H54 (cell line): Measurements from ENCODE around the gene FHOD1.

Experiments used
- DNase-seq: peaks from one replicate; pipeline ENCODE4 v3.0.0; 2011; ENCODE audit warnings: low spot score, mixed read lengths; ENCODE audit not compliant: insufficient read length
- FAIRE-seq: peaks from 3 replicates; lab custom pipeline; 2011; peaks lifted over from hg19 to GRCh38; lab: Jason Lieb, UNC
- POLR2A ChIP-seq: IDR thresholded peaks from 2 replicates; pipeline ENCODE4 v1.6.1; 2011; ENCODE audit warnings: low read depth, mild to moderate bottlenecking, low read length

FHOD1 gene

DNA sequence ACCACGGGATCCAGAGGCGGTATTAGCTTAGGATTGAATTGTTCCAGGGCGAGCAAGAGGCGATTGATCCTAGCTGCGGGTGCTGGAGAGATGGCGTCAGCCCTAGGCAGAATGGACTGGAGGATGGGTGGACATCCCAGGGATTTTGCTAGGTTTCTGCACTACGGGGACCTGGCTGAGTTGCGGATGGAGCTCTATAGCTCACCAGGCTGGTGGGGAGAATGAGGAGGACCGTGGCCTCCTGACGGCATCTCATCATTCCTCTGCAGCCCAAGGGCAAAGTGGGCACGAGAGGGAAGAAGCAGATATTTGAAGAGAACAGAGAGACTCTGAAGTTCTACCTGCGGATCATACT lies 19.7 kb downstream of the FHOD1 start:
- FAIRE-seq (no peak), DNase-seq (no peak)
- TF ChIP-seq POLR2A: no peak

DNA sequence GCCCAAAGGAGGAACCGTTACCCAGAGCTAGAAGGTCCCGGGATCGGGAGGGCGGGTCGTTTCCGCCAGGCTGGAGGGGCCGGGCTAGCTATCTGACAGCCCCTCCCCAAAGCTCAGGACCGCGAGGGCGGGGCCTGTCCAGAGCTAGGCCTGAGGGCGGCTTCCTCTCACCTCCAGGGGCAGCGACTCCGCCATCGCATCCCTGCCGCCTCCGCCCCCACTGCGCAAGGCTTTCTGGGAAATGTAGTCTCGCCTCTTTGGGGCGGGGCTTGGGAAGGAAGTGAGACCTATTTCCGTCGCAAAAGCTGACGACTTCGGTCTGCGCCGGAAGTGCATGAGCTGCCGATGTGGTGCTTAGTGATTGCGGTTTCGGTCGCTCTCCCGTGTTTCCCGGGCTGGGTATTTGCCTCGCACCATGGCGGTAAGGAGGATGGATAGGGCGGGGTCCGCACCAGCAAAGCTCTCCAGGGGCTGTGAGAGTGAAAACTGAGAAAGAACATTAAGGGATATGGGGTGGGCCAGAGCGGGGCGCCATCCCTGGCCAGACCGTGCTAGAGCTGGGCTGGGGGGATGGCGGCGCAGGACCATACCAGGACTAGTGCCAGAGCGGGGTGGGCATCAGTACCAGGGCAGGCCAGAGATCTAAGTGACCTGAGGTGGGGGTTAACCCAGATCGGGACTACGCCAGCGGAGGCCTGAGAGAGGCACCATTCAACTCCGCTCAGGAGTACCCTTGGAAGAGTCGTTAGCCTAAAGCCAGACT lies 20.3 kb downstream of the FHOD1 start, which contains the start of gene TMEM208:
TSS of gene TMEM208 (plus strand) at position 327 of the 763 bp plus-strand sequence. CDS start at position 416, 89 bp downstream.
- peak; percentile 44 for TF ChIP-seq POLR2A
- DNase-seq: peak; percentile 95

DNA sequence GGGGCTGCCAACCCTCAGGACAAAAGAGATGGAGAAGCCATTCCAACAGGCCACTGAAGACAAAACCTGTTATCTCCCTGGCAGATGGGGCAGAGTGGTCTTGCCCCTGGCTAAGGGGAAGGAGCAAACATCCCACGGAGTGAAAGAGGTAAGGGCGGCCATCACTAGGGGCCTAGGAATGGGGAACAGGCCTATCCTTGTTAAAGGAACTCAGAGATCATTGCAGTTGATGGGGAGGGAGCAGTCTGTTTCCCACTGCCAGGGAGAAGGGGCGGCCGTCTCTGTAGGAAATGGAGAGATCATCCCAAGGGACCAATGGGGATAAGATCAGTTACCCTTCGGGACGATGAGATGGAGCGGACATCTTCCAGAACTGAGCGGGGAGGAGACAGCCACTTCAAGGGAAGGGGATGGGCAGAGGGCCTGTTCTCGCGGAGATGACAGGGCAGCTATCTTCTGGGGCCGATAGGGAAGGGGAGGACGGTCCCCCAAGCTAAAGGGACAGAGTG lies 20.9 kb downstream of the FHOD1 start:
- FAIRE-seq: no peak
- DNase-seq: no peak
- peak; percentile 53; the same call in 1 of the 2 replicates for TF ChIP-seq POLR2A

More for the DNA sequence above, 20.3 kb downstream of the FHOD1 start, which contains the start of gene TMEM208:
- peak; percentile 86 for FAIRE-seq

DNA sequence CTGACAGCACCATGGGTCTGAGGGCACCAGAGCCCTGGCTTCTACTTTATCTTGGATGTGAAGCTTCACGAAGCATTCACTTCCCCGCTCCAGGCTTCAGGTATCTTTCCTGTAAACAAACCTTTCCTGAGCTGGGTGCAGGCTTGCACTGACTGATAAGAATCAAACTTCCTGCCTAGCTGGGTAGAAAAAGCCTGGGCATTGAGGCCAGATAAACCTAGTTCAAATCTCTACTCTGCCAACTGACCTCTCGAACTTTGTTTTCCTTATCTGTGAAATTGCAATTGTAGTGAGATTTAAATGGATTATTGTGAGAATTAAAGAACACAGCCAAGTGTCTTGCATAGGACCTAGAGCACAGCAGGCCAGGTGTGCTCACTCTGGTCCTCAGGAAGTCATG lies 23.3 kb downstream of the FHOD1 start:
- DNase-seq (no peak), FAIRE-seq (no peak)
- no peak for TF ChIP-seq POLR2A

DNA sequence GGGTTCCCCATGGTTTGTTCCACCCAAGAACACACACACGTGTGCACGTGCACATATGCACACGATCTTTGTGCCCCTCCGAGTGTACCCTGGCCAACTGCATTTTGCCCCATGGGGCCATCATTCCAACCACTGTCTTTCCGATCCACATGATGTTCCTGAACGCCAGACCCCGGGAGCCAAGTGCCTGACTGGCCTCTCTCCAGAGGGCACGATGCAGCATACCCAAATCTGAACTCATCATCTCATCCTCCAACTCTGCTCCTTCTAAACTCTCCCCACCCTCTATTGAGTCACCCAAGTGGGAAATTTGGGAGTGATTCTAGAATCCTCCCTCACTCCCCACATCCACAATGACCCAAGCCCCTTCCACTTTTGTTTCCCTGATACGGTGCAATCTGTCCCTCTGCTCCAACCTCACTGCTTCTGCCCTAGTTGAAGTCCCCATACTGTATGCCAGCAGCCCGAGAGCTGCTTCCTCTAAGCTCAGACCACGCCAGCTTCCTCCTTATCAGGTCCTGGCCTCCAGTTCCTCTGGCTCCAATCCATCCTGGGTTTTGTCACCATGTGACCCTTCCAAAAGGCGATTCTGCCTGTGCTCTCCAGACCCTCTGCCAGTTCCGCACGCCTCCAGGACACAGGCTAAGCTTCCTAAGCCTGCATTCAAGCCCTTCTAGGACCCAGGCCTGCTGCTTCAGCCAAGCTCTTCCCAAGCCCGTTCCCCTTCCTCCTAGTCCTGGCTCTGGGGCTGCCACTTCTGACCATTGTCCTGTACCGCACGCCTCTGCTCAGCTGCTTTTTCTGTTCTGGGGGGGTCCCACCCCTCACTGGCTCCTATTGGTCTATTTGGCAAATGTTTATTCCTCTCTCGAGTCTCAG lies 30.4 kb downstream of the FHOD1 start:
- TF ChIP-seq POLR2A: no peak
- DNase-seq (no peak), FAIRE-seq (no peak)

DNA sequence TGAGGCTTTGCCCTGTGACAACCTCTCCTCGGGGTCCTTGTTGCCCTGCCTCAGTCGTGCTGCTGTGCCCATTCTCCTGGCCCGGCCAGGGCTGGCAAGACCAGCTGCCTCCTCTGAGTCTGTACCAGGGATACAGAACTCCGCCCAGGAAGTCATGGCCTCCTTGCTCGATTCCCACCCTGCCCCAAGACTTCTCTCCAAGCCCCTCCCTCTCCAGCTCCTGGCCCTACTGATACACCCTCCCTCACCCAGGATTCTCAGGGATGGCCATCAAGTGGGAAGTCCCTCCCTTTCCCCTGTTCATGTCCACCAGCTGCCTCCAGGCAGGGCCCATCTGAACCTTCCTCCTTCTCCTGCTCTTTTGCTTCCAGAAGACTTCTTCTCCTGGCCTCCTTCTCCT lies 31.6 kb downstream of the FHOD1 start:
- TF ChIP-seq POLR2A: no peak
- FAIRE-seq (no peak), DNase-seq (no peak)

DNA sequence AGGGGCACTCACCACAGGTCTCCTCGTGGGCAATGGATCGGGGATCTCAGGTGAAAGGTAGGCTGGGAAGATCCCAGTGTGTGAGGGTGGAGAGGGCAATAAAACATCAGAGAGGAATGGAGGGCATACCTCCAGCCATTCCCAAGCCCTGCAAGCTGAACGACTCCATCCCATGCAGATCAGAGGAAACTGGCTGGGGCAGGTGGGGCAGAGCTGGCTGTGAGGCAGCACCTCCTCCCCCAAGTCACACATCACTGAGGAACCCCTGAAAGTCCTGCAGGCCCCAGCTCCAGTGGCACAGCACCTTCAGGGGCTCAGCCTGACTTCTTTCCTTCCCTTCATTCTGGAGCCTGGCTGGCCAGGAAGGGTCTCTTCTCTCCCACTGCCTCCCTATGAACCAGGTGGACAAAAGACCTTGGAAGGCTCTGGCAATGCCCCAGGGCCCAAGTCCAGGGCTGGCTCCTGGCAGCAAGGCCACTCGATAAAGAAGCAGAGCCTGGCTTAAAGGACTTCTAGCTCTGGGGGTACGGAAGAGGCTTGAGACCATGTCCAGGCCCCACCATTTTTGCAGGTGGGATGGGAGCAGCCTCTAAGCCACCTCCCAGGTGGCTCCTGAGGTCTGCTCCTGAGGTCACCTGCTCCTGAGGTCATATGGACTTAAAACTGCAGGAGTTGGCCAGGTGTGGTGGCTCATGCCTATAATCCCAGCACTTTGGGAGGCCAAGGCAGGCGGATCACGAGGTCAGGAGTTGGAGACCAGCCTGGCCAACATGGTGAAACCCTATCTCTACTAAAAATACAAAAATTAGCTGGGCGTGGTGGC lies 33.9 kb downstream of the FHOD1 start:
- DNase-seq (no peak), FAIRE-seq (no peak)
- no peak for TF ChIP-seq POLR2A

DNA sequence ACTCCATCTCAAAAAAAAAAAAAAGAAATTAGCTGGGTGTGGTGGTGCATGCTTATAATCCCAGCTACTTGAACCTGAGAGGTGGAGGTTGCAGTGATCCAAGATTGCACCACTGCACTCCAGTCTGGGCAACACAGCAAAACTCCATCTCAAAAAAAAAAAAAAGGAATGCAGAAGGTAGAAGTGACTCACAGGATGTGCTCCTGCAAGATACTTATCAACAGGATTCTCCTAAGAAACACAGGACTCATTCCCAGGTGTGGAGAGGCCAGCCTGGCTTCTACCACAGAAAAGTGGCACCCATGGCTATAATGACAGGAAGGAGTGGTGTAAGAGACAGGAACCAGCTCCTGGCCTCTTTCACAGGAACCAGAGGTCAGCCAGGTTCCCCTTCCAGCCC lies 34.5 kb downstream of the FHOD1 start:
- FAIRE-seq (no peak), DNase-seq (no peak)
- no peak for TF ChIP-seq POLR2A

DNA sequence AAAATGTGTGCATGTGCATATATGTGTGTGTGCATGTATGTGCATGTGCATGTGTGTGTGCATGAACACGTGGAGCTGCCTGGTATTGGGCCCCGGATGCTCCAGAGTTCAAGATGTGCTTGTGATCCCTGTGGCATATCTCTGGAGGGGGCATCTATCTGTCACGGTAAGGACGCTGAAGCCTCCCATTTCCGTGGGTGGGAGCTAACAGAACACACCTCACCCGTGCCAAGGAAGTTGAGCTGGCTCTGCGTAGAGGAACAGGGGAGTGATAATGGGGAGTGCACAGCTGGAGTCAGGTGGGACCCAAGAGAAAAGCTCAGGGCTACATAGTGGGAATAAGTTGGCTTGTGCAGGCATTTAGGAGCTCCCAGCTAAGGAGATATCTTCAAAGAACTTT lies 35.6 kb downstream of the FHOD1 start:
- DNase-seq (no peak), FAIRE-seq (no peak)
- TF ChIP-seq POLR2A: no peak

DNA sequence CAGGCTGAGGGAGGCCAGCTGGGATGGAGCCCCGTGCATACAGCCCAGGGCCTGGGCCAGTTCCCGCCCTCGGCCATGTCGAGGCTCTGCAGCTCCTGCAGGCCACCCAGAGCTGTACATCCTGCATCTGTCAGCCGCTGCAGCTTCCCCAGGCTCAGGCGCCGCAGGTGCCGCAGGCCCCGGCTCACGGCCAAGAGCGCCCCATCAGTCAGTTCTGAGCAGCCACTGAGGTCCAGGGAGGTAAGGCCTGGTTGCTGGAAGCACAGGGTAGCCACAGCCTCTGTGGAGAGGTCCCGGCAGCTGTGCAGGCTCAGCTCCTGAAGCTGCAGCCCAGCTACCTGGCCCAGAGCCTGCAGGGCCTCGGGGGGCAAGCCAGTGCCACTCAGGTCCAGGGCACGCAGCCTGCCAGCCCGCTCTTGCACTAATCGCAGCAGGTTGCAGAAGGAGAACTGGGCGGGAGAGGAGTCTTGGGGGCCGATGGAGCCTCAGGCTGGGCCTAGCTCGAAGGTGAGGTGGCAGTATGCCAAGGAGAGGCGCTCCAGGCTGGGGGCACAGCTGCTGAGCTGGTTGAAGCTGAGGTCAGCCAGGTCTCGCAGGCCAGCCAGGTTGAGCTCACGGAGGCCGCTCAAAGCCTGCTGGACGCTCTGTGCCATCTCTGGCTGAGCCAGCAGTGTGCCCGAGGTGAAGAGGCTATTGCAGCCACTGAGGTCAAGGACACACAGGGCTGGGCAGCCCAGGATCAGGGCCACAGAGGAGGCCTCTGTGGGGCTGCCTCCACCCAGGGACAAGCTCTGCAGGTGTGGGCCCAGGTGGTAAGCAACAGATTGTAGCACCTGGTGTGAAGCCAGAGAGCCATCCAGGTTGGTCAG lies 37.0 kb downstream of the FHOD1 start:
- TF ChIP-seq POLR2A: no peak
- DNase-seq (no peak), FAIRE-seq (no peak)

DNA sequence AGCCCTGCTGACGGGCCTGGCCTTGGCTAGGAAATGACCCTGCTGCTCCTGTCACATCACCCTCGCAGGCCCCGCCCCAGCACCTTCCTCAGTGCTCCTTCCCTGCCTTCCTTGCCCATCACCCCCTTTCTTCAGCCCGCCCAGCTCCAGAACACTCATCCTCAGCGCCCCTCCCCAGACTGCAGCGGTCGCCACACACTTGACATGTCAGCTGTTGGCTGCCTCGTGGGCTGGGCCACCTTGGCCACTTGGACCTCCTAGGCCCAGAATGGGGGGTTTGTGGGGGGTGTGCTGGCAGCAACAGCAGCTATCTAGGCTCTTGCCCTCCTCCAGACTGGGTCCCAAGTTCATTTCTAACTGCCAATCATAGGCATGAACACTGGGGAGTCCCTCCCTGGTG lies 37.7 kb downstream of the FHOD1 start:
- no peak for DNase-seq
- TF ChIP-seq POLR2A: no peak
- FAIRE-seq: no peak

DNA sequence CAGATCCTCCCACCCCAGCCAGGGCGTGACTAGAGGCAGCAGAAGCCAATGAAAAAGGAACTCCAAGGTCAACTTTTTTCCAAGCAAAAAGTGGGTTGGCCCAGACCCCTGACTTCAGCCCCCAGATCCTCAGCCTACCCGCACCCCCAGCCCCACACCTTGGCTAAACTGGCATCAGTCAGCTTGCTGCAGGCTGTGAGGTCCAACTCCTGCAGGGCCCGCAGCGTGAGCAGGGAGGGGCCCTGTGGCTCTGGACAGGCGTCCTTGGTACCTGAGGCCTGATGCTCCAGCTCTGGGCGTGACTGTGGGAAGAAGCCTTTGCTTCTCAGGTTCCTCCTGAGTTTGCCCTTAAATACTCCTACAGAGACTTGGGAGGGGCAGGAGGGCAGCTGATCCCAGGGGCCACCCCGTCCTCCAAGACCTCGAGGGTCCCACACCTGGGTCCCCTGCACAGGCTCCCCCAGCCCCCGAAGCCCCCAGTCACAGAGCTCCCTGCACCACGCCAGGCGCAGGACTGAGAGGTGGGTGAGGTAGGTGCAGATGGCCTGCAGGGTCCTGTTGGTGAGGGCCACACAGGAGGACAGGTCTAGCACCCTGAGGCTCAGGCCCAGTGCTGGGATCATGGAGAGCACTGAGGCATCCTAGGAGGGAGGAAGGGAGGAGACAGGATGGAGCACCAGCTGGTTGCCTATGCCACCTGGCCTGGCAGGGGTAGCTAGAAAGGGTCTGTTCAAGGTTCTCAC lies 39.0 kb downstream of the FHOD1 start:
- no peak for DNase-seq
- no peak for TF ChIP-seq POLR2A

More for the DNA sequence above, 39.0 kb downstream of the FHOD1 start:
- FAIRE-seq: no peak
